GM19025 (cell line): Measurements from ENCODE around the gene VPS41.

ENCODE experiments used
- ATAC-seq: cut with Tn5 transposase; IDR thresholded peaks from one replicate; pipeline ENCODE4 v1.9.1; 2021; ENCODE audit warnings: mild to moderate bottlenecking, low read depth, moderate library complexity; ENCODE audit not compliant: unreplicated experiment

The VPS41 gene

DNA sequence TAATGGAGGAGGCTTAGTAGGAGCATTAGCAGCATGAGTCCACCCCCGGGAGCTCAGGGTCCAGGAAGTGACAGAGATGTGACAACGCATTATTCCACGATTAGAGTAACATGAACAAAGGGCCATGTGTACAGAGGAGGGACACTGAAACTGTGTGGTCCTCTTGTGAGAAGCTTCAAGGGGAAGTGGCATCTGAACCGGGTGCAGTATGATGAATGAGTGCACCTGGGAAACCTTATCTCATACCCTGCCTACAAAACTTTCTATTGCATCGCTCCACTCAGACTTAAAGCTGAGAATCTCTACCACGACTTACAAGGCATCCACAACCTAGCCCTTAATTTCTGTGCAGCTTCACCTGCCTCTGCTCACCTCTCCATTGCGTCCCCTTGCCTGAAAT lies 162.6 kb downstream of the VPS41 start:
- no peak for ATAC-seq

DNA sequence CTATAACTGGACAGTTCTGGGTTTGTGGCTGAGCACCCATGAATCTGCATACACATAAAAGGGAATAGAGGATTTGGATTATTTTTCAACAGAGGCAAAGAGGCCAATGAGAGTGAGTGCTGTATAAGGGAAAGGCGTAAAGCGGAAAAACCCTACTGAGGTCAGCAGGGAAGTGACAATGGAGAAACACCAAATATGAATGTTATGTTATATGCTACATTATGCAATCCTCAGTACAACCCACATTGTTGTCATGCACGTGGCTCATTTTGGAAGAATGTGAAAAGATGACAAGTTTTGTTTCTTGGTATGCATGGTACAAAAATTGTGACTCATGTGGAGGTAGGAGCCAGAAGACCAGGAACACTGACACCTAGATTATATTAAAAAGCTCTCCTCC lies 164.2 kb downstream of the VPS41 start:
- ATAC-seq = no peak

DNA sequence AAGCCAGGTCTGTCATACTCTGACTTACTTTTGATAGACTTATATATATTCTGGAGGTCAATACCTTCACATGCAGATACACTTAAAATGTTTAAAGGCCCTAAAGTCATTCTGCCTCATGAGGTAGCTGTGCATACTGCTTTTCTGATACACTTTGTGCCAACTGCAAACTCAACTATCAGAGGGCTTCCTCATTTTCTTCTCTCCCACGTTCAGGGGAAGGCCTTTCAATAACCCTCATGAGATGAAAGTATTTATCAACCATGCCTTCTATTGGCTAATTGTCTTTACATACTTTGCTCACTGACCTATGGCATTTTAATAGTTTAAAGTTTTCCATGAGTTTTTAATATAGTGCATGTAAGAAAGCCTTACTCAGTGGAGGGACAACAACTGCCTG lies 165.1 kb downstream of the VPS41 start:
- ATAC-seq = no peak

DNA sequence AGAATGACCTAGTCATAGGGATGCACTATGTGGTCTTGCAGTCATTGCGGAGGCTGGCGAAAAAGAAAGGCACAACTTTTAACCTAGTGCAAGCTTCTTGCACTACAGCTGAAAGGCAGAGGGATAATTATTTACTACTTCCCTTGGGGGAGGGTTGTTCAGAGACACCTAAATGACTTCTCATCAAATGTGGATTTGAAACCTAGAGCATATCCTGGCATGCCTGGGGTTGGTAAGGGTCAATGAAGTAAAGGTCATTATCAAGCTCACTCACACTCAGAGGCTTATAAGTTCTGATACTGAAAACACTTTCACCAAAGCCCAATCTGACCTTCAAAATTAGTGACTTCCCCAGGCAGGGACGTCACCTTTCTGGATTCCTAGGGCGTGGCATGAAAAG lies 168.9 kb downstream of the VPS41 start:
- ATAC-seq = no peak

DNA sequence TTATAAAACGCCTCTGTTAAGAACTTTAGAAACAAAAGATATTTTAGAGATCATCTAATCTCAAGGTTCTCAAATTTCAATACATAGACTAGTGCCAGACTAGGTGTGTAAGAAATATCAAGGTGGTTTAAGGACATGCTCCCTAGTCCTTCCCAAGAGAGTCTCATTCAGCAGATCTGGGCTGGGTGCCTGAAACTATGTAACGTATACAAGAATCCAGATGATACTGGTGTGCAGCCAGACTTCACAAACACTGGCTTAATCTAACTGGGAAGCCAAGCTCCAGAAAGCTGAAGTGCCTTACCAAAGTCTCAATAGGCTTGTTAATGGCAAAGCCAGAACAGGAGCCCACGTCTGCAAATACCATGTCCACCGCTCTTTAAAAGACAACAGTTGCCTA lies 172.9 kb downstream of the VPS41 start:
- no peak for ATAC-seq

DNA sequence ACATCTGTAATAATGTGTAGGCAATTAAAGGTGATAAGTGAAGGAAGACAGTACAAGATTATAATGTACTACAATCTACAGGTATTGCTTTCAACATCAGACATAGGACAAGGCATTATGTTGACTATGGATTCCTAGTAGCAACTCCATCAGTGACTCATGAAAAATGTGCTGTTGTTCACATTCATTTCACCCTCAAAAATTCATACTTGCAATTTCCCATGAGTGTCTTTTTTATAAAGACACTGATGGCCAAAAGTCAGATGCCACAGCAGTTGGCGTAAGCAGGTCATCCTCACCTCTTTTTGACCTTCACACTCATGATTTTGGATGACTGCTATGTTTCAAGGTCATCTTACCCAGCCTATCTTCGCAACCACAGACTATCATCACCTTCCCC lies 177.8 kb downstream of the VPS41 start:
- no peak for ATAC-seq

DNA sequence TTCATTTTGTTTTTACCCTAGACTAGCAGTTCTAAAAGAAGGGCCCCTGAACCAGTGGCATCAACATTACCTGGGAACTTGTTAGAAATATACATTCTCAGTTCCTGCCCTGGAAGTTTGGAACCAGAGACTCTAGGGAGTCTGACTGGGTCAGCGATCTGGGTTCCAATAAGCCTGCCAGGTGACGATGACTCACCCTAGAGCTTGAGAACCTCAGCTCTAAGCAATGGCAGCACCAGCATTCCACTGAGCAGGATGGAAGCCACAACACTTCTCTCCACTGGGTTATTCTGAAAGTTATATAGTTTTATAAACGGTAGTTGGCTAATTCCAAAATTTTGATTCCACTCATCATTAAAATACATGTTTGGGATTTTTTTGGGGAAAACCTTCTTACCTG lies 180.8 kb downstream of the VPS41 start:
- ATAC-seq = no peak

DNA sequence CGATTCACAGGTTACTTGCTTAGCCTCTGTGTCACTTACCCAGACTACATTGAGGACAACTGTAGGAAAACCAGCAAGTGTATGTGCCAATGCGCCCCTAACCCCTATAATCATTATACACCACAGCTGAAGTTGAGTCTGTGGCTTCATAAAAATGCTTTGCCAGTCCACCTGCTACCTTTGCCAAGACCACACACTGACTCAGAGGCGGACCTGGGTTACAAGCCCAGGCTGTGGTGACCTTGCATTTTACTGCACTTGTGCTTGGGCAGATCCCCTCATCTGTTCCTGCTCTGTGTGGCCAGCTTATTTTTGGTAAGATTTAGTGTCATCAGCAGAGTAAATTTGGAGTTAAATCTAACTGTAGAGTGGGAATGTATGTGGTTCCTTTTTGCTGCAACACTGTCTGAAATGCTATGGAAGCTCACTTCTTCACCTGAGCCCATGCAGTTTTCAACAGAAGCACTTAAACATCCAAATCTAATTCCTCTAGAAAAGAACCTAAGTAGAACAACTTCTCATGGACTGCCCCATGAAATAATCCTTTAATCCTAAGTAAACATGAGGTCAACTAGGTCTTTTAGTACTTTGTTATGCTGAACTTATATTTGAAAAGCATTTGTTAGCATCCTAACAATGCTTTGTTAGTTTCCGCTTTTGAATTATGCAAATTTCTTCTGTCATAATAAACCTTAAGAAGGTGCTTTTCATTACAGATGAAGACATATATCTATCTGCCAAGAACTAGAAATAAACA lies 181.6 kb downstream of the VPS41 start:
- no peak for ATAC-seq

DNA sequence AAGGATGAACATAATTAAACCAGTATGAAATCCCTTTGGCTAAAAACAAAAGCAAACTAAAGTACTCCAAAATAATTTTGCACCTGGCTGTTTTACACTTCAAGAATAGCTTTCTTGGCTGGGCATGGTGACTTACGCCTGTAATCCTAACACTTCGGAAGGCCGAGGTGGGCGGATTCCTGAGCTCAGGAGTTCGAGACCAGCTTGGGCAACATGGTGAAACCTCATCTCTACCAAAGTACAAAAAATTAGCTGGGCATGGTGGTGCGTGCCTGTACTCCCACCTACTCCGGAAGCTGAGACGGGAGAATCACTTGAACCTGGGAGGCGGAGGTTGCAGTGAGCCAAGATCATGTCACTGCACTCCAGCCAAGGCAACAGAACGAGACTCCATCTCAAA lies 185.7 kb downstream of the VPS41 start:
- ATAC-seq = no peak

DNA sequence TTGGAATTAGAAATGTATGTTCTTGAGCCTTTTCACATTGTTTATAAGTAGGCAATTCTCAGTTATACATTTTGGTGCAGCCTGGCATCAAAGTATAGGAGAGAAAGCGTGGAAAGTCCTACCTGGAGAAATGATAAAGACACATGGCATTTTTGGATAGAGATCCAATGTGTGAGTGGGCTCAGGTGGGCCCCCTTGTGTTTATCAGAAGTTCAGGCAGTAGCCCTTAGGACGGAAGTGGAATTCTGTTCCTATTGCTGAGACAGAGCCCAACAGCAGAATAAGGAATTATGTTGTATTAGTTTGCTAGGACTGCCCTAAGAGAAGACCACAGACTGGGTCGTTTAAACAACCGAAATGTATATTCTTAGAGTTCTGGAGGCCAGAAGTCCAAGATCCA lies 192.6 kb downstream of the VPS41 start:
- ATAC-seq = no peak

DNA sequence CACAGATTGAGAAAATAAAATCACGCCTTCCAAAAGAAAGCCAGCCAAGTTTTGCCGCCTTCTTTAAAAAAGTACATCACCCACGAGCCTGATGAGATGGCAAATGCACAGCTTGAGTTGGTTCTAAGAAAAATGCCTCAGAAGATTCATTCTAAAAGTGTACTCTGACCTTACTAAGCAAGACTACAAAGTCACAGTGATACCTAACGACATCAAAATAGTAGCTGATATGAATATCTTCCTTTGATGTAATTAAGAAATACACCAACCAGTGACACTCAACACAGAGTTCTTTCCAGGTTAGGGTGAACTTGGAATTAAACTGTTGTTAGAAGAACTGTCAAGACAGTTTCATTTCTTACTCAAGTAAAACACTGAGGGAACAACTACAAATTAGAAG lies 199.9 kb downstream of the VPS41 start:
- ATAC-seq = no peak

DNA sequence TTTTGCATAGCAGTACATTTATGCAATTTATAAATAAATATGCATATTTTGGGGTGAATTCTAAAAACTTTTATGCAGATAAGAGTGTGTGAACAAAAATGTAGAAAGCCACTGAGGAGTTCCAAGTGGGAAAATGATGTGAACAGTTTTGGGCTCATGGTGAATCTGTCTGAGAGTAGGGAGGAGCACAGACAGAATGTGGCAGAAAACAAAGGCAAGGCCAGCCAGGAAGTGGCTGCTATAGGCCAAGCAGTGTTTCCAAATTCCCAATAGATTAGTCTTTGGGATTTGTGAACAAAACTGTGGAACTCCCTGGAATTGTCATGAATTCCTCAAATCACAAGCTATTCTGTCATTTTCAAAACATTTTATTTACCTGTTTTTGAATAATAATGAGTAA lies 204.2 kb downstream of the VPS41 start:
- no peak for ATAC-seq

DNA sequence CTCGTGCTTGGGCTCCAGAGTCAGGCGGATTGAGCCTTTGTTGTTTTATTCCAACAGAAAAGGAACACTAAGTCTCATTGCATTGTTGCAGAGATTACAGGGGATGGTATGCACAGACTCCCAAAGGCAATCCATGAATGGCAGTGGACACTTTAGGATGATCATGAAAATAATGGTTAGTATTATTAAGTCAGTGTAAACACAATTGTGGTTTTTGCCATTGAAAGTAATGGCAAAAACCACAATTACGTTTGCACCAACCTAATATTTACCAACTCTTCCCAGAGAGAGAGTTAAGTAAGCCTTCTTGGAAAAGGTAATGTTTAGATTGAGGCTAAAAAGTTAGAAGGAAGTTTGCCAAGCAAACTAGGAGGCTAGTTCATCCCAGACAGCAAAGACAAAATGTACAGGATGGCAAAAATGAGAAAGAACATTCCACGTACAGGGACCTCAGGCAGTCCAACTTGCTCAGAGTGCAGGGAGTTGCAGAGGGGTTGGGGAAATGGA lies 204.9 kb downstream of the VPS41 start:
- no peak for ATAC-seq

DNA sequence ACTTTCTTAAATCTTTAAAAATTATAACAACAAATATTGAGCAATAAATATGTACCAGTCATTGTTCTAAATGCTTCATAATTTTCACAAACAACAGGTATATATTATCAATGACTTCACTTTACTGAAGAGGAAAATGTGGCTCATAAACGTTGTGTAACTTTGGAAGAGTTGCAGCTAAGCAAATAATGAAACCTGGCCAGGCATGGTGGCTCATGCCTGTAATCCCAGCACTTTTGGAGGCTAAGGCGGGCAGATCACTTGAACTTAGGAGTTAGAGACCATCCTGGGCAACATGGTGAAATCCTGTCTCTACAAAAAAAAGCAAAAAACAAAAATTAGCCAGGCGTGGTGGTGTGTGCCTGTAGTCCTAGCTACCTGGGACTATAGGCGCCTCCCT lies 205.9 kb downstream of the VPS41 start:
- ATAC-seq = no peak

DNA sequence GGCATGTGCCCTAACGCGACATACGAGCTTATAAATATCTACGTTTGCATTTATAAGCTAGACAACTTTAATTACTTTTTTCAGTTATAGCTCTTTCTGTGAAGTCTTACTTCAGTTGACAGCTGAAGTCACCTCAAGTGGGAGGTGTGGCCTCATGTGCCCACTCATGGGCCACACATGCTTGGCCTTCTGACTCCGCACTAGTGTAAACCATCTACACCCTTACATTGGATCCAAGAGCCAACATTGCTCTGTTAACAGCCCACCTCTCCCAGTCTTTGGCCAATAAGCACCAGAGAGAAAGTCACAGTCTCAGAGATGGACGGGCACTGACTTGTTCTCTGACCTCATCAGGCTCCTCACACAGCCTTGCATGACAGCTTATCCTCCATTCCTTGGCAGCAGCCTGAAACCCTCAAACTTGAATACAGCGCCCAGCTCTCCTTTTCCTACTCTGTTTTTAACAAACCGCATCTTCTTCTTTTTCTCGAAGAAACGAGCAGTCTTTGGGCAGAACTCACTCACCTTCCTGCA lies 206.9 kb downstream of the VPS41 start:
- ATAC-seq = no peak

DNA sequence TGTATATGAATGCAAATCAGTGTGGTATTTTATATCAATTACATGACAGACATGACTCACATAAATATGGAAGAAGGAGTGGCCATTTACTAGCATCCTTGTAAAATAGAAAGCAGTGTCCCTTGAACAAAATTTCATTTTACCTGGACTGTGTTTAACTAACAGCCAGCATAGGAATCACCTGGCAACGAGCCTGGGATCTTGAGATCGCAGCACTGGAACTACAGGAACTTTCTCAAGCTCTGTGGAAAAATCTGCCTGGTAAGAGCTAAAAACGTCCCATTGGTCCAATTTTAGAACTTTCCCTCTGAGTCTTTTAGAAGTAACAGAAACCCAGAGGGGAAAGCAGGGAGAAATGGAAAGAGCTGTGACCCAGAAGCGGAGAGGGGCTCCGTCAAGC lies 208.9 kb downstream of the VPS41 start:
- no peak for ATAC-seq

DNA sequence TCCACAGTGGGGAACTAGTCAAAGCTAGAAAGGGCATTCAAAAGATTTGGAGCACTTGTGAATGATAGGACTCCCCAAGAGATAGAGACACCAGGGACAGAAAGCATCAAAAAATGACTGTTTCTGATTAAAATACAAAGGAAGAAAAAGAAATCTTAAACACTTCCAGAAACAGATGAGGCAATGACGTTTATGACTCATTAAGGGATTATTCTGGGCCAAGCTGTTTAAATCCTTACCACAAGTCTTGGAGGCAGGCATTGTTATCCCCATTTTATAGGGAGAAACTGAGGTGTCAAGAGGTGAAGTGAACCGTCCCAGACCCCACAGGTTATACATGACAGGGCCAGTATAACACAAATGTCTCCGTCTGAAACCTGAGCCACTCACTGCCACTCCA lies 209.5 kb downstream of the VPS41 start:
- ATAC-seq = no peak

DNA sequence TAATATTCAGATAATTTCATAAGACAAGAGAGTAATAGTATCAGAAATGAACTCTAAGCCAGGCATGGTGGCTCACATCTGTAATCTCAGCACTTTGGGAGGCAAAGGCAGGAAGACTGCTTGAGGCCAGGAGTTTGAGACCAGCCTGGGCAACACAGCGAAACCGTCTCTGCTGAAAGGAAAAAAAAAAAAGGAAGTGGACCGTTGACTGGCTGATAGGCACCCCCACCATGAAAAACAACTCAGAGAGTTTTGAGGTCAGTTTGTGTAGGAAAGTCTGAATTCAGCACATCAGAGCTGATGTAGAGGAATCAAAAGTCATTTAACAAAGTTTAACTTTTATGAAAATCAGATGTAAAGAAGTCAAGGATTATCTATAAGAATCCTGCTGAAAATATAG lies 214.7 kb downstream of the VPS41 start:
- ATAC-seq = no peak

DNA sequence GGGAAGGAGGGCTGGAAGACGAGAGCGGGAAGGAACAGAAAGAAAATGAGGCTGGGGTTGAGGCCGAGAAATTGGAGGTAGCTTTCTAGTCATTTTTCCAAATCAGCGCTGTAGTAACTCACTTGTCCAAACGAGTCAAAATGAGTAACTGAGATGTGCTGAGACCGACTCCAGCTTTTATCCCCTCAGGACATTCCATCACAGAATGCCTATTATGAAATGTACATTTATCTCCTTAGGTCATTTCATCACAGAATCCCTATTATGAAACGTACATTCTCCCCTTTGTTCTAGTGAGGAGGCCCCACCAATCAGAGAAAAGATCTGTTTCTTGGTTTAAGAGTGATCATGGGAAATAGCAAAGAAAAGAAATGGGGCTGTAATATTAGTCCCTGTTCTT lies 222.1 kb downstream of the VPS41 start:
- no peak for ATAC-seq

DNA sequence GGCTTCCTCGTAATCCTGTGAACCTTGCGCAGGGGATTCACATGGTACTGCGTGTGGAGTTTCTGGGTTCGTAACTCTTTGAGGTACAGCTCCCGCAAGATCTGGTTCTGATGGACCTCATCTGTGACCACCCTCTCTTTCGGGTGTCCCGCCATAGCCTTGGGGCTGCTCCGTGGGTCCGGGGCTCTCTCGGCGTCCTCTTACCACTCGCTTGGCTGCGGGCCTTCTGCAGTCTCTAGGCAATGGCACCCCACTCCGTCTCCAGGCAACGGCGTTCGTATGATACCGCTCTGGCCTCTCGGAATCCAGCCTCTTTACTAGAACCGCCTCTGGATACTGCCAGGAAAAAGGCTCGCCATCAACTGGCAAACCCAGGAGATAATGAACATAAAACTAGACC lies 223.1 kb downstream of the VPS41 start:
- no peak for ATAC-seq

DNA sequence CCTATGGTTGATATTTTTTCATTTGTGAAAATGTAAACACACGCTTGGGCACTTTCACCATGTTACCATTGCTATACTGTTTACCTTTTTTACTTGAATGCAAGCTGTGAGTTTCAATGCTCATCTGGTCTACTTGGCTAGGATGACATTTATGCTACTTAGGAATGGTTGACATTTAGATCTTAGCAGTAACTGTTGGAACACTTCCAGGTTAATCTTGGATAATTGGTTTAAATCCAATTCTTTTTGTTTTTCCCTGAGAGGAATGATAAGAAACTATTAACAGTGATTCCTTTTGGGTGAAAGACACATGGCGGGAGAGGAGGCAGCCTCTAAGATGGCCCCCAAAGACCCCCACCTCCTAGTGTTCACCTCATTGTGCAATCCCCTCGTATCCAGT lies 226.4 kb downstream of the VPS41 start:
- no peak for ATAC-seq

DNA sequence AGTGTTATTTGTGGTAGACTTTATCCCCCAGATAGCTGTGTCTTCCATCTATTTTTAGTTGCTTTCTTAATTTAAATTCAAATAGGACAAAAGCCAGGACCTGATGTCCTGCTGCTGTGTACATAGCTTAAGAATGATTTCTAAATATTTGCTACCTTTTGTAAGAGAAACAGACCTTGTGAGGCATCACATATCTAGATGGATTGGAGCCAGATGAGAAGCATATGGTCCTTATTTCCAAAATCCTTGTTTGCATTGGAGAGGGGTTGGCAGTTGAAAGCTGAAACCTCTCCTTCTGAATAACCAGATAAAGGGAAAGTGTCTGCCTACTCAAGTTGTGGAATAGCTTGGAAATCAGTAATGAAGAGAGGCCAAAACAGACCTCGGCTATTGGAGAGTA lies 227.1 kb downstream of the VPS41 start:
- no peak for ATAC-seq

DNA sequence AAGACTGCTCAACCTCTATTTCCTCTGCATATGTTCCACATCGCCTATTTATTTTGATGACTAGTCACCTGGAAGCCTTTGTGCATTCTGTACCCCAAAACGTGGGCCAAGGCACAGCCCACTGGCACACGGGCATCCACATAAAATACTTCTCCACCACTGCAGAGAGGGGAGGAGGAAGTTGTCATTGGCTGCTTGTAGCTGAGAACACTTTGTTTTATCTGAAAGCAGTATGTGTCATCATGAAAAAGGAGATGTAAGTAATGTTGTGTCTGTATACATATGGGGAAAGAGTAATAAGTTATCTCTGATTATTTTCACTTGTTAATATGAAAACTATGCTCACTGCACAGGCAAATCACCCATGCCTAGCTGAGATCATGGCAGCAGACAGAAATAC lies 229.6 kb downstream of the VPS41 start:
- no peak for ATAC-seq
